VCaP (cell line): Measurements from ENCODE around the gene RFX5.
"Not testable (repeated sequence)": the region's sequence is repeated elsewhere in the genome, so short reads cannot be mapped to it uniquely, and the experiment has no call there.

Source experiments
- H3K27ac ChIP-seq: fragments of 450-650 bp; 2 replicates; pipeline ENCODE4 v1.5.1; 2017
- CTCF ChIP-seq: fragments of 450-650 bp; conservative IDR thresholded peaks from 2 replicates; pipeline ENCODE4 v1.5.1; 2017; ENCODE audit warnings: mild to moderate bottlenecking, moderate library complexity

Gene RFX5

GRCh38 chr1:151352021-151352718 is 5.1 kb upstream of the RFX5 start:
- H3K27ac ChIP-seq, result no peak overlapping the region

GRCh38 chr1:151350323-151350722 is 3.3 kb upstream of the RFX5 start:
- not testable (repeated sequence) for H3K27ac ChIP-seq

More at GRCh38 chr1:151352021-151352718, 5.1 kb upstream of the RFX5 start:
- TF ChIP-seq CTCF, result no peak

GRCh38 chr1:151347523-151348246 is 633 bp upstream of the RFX5 start:
- peak overlapping the region; percentile 88 for H3K27ac ChIP-seq
- no peak for TF ChIP-seq CTCF

- H3K27ac ChIP-seq, result peak overlapping the region; percentile 88
- TF ChIP-seq CTCF, result no peak
These were observed 827 bp downstream of the RFX5 start for GRCh38 chr1:151346082-151346768.

- H3K27ac ChIP-seq, result no peak overlapping the region
These were observed 2.8 kb downstream of the RFX5 start for GRCh38 chr1:151344291-151344690.

GRCh38 chr1:151343587-151343986 is 3.5 kb downstream of the RFX5 start:
- TF ChIP-seq CTCF, result no peak
- H3K27ac ChIP-seq, result no peak overlapping the region

More at GRCh38 chr1:151344291-151344690, 2.8 kb downstream of the RFX5 start:
- no peak for TF ChIP-seq CTCF

GRCh38 chr1:151342569-151342968 is 4.5 kb downstream of the RFX5 start:
- H3K27ac ChIP-seq, result 0 out of 2 replicates have a peak overlapping the region, but pooled peaks have one; percentile 6
- no peak for TF ChIP-seq CTCF
